Keratinocyte (primary cell): ENCODE data around the gene BBX.

Experiments used
- CTCF ChIP-seq, 3 experiments: IDR thresholded peaks in 1 of 3; conservative IDR thresholded peaks in 1 of 3; optimal IDR thresholded peaks in 1 of 3; 2 replicates in 2 of 3; 3 replicates in 1 of 3; pipeline versions ENCODE3 to v1.5.1; 2011; ENCODE audit warnings: low read length in 3 of 3, mild to moderate bottlenecking in 3 of 3, moderate library complexity in 2 of 3, control low read depth in 1 of 3, inconsistent platforms in 1 of 3; ENCODE audit not compliant: insufficient read depth in 2 of 3; ENCODE audit errors: extremely low read depth in 1 of 3
- EZH2 ChIP-seq: IDR thresholded peaks from one replicate; pipeline ENCODE4 v1.6.1; 2012; ENCODE audit warnings: inconsistent platforms, mild to moderate bottlenecking, low read length, moderate library complexity

- no peak for TF ChIP-seq CTCF (optimal IDR thresholded peaks at IDR 0.05 in 1 of 3, IDR thresholded peaks at IDR 0.05 in 1 of 3, conservative IDR thresholded peaks at IDR 0.05 in 1 of 3; ENCODE audit: extremely low read depth in 1 of 3, insufficient read depth in 2 of 3, low read length in 3 of 3)
- TF ChIP-seq EZH2 = no peak
These were observed 280.4 kb downstream of the BBX start for GRCh38 chr3:107803170-107803569.
